ENCODE data around the gene LRMDA.

Gene LRMDA

DNA sequence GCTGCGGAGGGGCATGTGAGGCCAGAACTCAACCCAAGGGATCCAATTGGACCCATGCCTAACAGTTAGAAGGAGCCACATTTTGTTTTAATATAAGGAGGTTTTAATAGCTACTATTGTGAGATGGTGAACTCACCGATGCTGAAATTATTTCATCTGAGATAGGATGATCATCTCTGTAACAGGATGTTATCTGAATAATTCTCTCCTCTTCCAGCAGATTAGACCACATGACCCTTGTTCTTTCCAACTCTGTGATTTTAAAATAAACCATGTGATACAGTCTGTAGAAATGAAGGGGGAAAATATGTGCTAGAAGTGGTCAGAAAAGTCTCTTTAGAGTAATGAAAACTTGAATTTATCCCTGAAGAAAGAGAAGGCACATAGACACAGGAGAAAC, 385.8 kb downstream of the LRMDA start:
- TF ChIP-seq, protein P1, sequence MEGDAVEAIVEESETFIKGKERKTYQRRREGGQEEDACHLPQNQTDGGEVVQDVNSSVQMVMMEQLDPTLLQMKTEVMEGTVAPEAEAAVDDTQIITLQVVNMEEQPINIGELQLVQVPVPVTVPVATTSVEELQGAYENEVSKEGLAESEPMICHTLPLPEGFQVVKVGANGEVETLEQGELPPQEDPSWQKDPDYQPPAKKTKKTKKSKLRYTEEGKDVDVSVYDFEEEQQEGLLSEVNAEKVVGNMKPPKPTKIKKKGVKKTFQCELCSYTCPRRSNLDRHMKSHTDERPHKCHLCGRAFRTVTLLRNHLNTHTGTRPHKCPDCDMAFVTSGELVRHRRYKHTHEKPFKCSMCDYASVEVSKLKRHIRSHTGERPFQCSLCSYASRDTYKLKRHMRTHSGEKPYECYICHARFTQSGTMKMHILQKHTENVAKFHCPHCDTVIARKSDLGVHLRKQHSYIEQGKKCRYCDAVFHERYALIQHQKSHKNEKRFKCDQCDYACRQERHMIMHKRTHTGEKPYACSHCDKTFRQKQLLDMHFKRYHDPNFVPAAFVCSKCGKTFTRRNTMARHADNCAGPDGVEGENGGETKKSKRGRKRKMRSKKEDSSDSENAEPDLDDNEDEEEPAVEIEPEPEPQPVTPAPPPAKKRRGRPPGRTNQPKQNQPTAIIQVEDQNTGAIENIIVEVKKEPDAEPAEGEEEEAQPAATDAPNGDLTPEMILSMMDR (IDR thresholded peaks at IDR 0.05): no peak

DNA sequence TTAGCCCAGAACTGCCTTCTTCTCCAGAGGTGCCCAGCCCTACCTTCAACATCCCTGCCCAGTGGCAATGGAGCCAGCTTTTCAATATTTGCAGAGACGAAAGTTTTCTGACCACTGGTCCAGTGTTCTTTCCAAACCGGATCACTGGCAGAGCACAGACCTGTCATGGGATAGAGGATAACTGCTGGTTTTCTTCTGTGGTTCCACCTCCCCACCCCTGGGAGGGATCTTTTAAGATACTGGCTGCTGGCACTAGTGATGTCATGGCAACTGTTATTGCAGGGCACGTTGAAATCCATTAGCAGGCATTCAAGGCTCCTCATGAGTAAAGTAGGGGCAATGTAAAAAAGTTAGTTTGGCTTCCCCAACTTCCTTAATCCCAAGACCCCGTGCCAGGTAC, 387.1 kb downstream of the LRMDA start:
- TF ChIP-seq, protein P1 (IDR thresholded peaks at IDR 0.05): no peak

DNA sequence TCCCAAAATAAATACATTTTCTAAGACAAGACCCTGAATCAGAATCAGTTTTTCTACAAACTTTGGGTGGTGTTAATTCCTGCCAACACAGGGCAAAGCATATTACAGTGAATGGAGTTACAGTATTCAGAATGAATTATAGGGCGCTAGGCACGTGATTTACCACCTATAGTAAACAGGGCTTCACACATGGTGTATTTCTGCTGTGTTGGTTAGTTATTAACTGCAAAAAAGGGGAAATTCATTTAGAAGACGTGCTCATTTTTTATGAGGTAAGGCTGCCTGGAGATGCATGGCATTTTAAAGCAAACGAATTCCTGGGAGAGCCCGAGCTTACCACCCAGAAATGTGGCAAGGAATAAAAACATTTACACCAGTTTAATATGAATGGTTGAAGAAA, 393.8 kb downstream of the LRMDA start:
- TF ChIP-seq, protein P1 (IDR thresholded peaks at IDR 0.05): no peak

DNA sequence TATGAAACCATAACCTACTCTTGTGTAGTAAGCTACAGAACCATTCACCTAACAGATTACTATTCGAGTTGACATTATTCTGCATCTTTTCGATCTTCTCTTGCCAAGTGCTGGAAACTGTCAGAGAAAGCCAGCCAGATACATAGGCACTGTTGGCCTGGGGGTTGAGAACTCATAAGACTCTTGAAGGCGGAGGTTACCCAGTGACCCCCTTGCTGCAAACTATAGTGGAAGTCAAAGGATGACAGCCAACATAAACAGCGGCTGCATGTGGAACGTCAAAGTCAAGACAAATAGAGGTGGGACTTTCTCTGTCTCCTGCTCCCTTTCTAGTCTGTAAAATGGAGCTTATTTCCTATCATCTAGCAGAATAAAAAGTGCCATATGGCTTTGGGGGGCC, 394.2 kb downstream of the LRMDA start:
- TF ChIP-seq, protein P1 (IDR thresholded peaks at IDR 0.05): no peak

DNA sequence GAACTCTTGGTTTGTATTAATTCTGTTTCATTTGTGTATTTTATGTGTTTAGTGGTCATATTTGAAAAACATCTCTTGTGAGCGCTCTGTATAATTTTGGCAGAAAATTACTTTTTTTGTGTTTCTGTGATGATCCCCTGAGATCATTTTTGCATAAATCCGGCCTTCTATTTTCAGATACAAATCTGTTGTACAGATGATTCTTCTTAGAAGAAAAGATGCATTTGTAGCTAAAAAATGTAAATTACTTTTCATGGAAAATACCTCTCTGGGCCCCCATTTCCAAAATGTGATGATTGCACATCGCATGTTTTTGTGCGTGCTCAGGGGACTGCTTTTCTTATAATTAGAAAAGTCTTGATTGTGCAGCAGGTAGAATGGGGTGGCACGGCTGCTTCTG, 395.4 kb downstream of the LRMDA start:
- TF ChIP-seq, protein P1 (IDR thresholded peaks at IDR 0.05): no peak

DNA sequence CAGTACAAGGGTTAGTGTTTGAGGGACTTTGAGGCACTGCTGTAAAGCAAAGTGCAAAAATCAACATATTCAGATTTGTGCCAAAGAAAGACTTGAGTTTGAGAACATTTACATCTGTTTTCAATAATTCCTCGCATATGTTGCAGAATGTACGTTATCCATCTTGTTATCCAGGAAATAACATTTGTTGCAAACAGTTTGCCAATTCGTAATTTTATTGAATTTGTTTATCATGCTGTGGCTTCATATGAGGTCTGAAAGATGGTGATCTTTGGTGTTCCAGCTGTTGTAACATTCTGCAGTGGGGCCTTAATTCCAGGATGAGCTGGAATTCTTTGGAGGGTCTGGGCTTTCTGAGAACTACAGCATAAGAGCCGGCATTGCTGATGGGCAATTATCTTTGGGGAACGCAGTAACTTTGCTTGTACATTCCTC, 396.2 kb downstream of the LRMDA start:
- TF ChIP-seq, protein P1 (IDR thresholded peaks at IDR 0.05): no peak

DNA sequence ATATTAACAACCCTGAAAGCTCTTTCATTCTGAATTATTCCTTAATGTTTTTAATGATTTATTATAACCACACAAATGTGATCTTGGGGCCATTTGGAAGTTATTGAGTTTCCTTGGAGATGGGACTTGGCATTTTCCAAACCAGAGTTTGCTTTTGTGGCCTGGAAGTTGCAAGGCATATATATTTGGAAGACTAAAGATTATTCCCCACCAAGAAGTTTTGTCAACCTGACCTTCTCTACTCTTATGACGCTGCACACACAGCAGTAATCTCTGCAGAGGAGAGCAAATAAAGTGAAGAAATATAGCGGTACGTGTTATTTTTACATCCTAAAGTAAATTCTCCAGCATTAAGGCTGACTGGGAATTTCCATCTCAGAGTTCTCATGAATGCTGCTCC, 397.0 kb downstream of the LRMDA start:
- TF ChIP-seq, protein P1 (IDR thresholded peaks at IDR 0.05): no peak

DNA sequence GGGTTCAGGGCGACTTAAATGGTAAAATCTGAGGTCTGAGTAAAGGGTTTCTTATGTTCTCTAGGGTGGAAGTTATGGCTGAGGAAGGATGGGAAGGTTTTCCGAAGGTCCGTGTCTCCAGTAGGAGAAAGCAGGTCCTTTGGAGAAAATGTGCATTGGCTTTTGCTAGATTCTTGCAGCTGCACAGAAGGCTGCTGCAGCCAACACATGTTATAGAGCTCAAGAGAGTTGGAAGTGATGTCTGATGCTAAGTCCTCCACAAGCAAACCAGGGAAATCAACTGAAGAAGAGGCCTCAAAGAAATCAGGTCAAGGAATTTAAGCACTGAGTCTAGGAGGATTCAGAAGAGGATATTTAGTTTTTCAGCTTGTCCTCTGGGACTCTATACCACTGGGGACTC, 404.6 kb downstream of the LRMDA start:
- TF ChIP-seq, protein P1 (IDR thresholded peaks at IDR 0.05): no peak
